ENCODE measurements around the gene PMEPA1. TPM values are rescaled to one million over a fixed set of nuclear protein-coding genes. Genes with fewer than 3 reads are reported as not detected.

PMEPA1 gene
- total RNA-seq, 1 donor from 2014 or later = 26.3 TPM

GRCh38 chr20:57609086-57609841 is 100.6 kb downstream of the PMEPA1 start:
- DNase-seq (ENCODE audit: low spot score) = no peak
- ATAC-seq = no peak
- intact Hi-C loops (cut with DNase I) = no loop called here

- no peak for ATAC-seq
- intact Hi-C loops (cut with DNase I) = no loop called here
- no peak for DNase-seq (ENCODE audit: low spot score)
Measured at GRCh38 chr20:57608516-57608915, 101.3 kb downstream of the PMEPA1 start.

- intact Hi-C loops (cut with DNase I) = no loop called here
- ATAC-seq (no peak), DNase-seq (ENCODE audit: low spot score) (no peak)
Measured at GRCh38 chr20:57605878-57606277, 103.9 kb downstream of the PMEPA1 start.

GRCh38 chr20:57605045-57605444 is 104.8 kb downstream of the PMEPA1 start:
- intact Hi-C loops (cut with DNase I) = no loop called here
- no peak for DNase-seq (ENCODE audit: low spot score)
- no peak for ATAC-seq

GRCh38 chr20:57603120-57603519 is 106.7 kb downstream of the PMEPA1 start:
- DNase-seq (ENCODE audit: low spot score) (no peak), ATAC-seq (no peak)
- intact Hi-C loops (cut with DNase I) = no loop called here

GRCh38 chr20:57601737-57602136 is 108.1 kb downstream of the PMEPA1 start:
- ATAC-seq (no peak), DNase-seq (ENCODE audit: low spot score) (no peak)
- intact Hi-C loops (cut with DNase I) = no loop called here

- intact Hi-C loops (cut with DNase I) = no loop called here
- no peak for ATAC-seq
- no peak for DNase-seq (ENCODE audit: low spot score)
Measured at GRCh38 chr20:57601211-57601570, 108.6 kb downstream of the PMEPA1 start.

GRCh38 chr20:57600320-57601210 is 109.2 kb downstream of the PMEPA1 start:
- no peak for ATAC-seq
- DNase-seq (ENCODE audit: low spot score) = no peak
- intact Hi-C loops (cut with DNase I) = no loop called here

- ATAC-seq (no peak), DNase-seq (ENCODE audit: low spot score) (no peak)
- intact Hi-C loops (cut with DNase I) = loop anchor here (10.0 kb wide), 1 partner anchor 204 kb away; the partner anchor contains the start of gene RBM38
Measured at GRCh38 chr20:57598491-57598890, 111.3 kb downstream of the PMEPA1 start.

Other genes with a start within 250 kb of the PMEPA1 start
- 0.27 TPM for gene CTCFL, start 184.9 kb downstream of the PMEPA1 start, total RNA-seq
- 5.3 TPM for gene PCK1, start 148.9 kb downstream of the PMEPA1 start, total RNA-seq
- gene ZBP1, start 89.6 kb downstream of the PMEPA1 start, total RNA-seq = 0.49 TPM

Measured in sciatic nerve (tissue), 2 donors.